Sigmoid colon (tissue), 7 donors: ENCODE data around the gene NCAM2. TPM values are rescaled to one million over a fixed set of nuclear protein-coding genes. Genes with fewer than 3 reads are reported as not detected.

Experiments
- DNase-seq: peaks from one replicate; pipeline ENCODE4 v3.0.0-alpha.2; 2019
- H3K27ac ChIP-seq, 4 donors: fragments of 200-600 bp; sonication (generic); one replicate each; pipeline ENCODE4 v1.5.1; 2016 to 2019; ENCODE audit warnings: mild to moderate bottlenecking in 1 of 4
- H3K27me3 ChIP-seq, 3 donors: fragments of 200-600 bp; sonication (generic); one replicate each; pipeline ENCODE4 v1.5.1; 2019; ENCODE audit warnings: mild to moderate bottlenecking in 1 of 3
- H3K36me3 ChIP-seq, 4 donors: fragments of 200-600 bp; sonication (generic); one replicate each; pipeline ENCODE4 v1.5.1; 2016 to 2019
- H3K4me1 ChIP-seq, 4 donors: fragments of 200-600 bp; sonication (generic); one replicate each; pipeline ENCODE4 v1.5.1; 2017 to 2019
- H3K4me3 ChIP-seq, 4 donors: fragments of 200-600 bp; sonication (generic); one replicate each; pipeline ENCODE4 v1.5.1; 2017 to 2019; ENCODE audit warnings: mild to moderate bottlenecking in 2 of 4, moderate library complexity in 1 of 4
- H3K9me3 ChIP-seq, 4 donors: fragments of 200-600 bp in 3 of 4; sonication (generic) in 3 of 4; one replicate each; pipeline versions ENCODE4 v1.5.1 to v1.6.1; 2013 to 2019
- CTCF ChIP-seq, 4 experiments: fragments of 450-650 bp in 3 of 4; fragments of 200-600 bp in 1 of 4; IDR thresholded peaks; one replicate each; pipeline ENCODE4 v1.5.1; 2016 to 2019; ENCODE audit warnings: antibody characterized with exemption in 4 of 4, mild to moderate bottlenecking in 3 of 4, moderate library complexity in 2 of 4
- EP300 ChIP-seq, 4 donors: sonication (generic); formaldehyde crosslinking; IDR thresholded peaks; one replicate each; pipeline ENCODE4 v1.6.1; 2017; ENCODE audit warnings: antibody characterized with exemption in 4 of 4
- POLR2A ChIP-seq, 2 donors: fragments of 450-650 bp; IDR thresholded peaks; one replicate each; pipeline ENCODE4 v1.6.1; 2016; ENCODE audit warnings: antibody characterized with exemption in 2 of 2, mild to moderate bottlenecking in 2 of 2, moderate library complexity in 2 of 2
- POLR2AphosphoS5 ChIP-seq, 4 donors: sonication (generic); formaldehyde crosslinking; IDR thresholded peaks; one replicate each; pipeline ENCODE4 v1.6.1; 2017; ENCODE audit warnings: antibody characterized with exemption in 4 of 4
- WGBS, 2 donors: extraction: QIAGEN DNeasy Blood & Tissue Kit; methylation state at CpG; one replicate each; pipeline ENCODE4 v1.1.7; 2013; 5-methylcytosine and 5-hydroxymethylcytosine counted together
- intact Hi-C: fragments of 100-400 bp; cut with DNase I; formaldehyde crosslinking; loops from one replicate; pipeline ENCODE4 v1.15.1; 2023
- polyA plus RNA-seq, 3 donors: library from polyadenylated mRNA; stranded (reverse); fragments of 200-250 nt; gene quantifications; one replicate each; pipeline ENCODE4 v1.2.3, GENCODE V29; 2013
- total RNA-seq, 4 donors: library from RNA; depleted of rRNA; stranded (reverse); fragments of >200 nt; gene quantifications; one replicate each; pipeline ENCODE4 v1.1.0, GENCODE V29; 2016
- donor health status: healthy with polysubstance abuse.
- donor health status: Bipolar disorder and iron deficiency.
- donor health status: healthy.

Gene NCAM2
- total and polyA plus RNA-seq, 7 donors: under 0.01 to 17.1 (median 6.7) TPM; not detected in 1

GRCh38 chr21:21384977-21385376 lies 386.8 kb downstream of the NCAM2 start:
- 91 to 94% methylated on average over 3 of the region's 3 CpGs for WGBS, 2 donors
- no peak overlapping the region for H3K27ac ChIP-seq
- intact Hi-C loops: no loop called here
- no peaks in the 10 kb centered on the region for H3K36me3 ChIP-seq
- no peak overlapping the region for H3K4me3 ChIP-seq
- TF ChIP-seq CTCF (IDR thresholded peaks at IDR 0.05): no peak
- no peak for TF ChIP-seq POLR2AphosphoS5 (IDR thresholded peaks at IDR 0.05)
- TF ChIP-seq POLR2A (IDR thresholded peaks at IDR 0.05): no peak
- no peak for TF ChIP-seq EP300 (IDR thresholded peaks at IDR 0.05)
- no peaks in the 10 kb centered on the region for H3K27me3 ChIP-seq
- no peaks in the 10 kb centered on the region for H3K9me3 ChIP-seq
- DNase-seq: no peak
- H3K4me1 ChIP-seq: no peaks in the 10 kb centered on the region

GRCh38 chr21:21385404-21385803 lies 387.2 kb downstream of the NCAM2 start:
- no peaks in the 10 kb centered on the region for H3K36me3 ChIP-seq
- intact Hi-C loops: no loop called here
- H3K27me3 ChIP-seq: no peaks in the 10 kb centered on the region
- H3K9me3 ChIP-seq: no peaks in the 10 kb centered on the region
- no peak overlapping the region for H3K27ac ChIP-seq
- no peak overlapping the region for H3K4me3 ChIP-seq
- DNase-seq: no peak
- no peaks in the 10 kb centered on the region for H3K4me1 ChIP-seq
- WGBS, 2 donors: 76 to 84% methylated on average over 3 of the region's 3 CpGs
- no peak for TF ChIP-seq POLR2AphosphoS5 (IDR thresholded peaks at IDR 0.05)
- no peak for TF ChIP-seq EP300 (IDR thresholded peaks at IDR 0.05)
- TF ChIP-seq CTCF (IDR thresholded peaks at IDR 0.05): no peak
- TF ChIP-seq POLR2A (IDR thresholded peaks at IDR 0.05): no peak

GRCh38 chr21:21387916-21388315 lies 389.7 kb downstream of the NCAM2 start:
- no peaks in the 10 kb centered on the region for H3K36me3 ChIP-seq
- no peaks in the 10 kb centered on the region for H3K4me1 ChIP-seq
- no peaks in the 10 kb centered on the region for H3K9me3 ChIP-seq
- H3K27ac ChIP-seq: no peak overlapping the region
- WGBS, 2 donors: 61 to 68% methylated on average over 3 of the region's 3 CpGs
- intact Hi-C loops: no loop called here
- H3K4me3 ChIP-seq: no peak overlapping the region
- TF ChIP-seq EP300 (IDR thresholded peaks at IDR 0.05) (no peak), POLR2A (IDR thresholded peaks at IDR 0.05) (no peak), POLR2AphosphoS5 (IDR thresholded peaks at IDR 0.05) (no peak), CTCF (IDR thresholded peaks at IDR 0.05) (no peak)
- H3K27me3 ChIP-seq: no peaks in the 10 kb centered on the region
- DNase-seq: no peak

GRCh38 chr21:21394064-21394463 lies 395.9 kb downstream of the NCAM2 start:
- intact Hi-C loops: no loop called here
- no peaks in the 10 kb centered on the region for H3K27me3 ChIP-seq
- no peak for TF ChIP-seq POLR2A (IDR thresholded peaks at IDR 0.05)
- no peak for TF ChIP-seq POLR2AphosphoS5 (IDR thresholded peaks at IDR 0.05)
- no peak for TF ChIP-seq CTCF (IDR thresholded peaks at IDR 0.05)
- TF ChIP-seq EP300 (IDR thresholded peaks at IDR 0.05): no peak
- no peak overlapping the region for H3K4me3 ChIP-seq
- no peaks in the 10 kb centered on the region for H3K36me3 ChIP-seq
- H3K4me1 ChIP-seq: no peaks in the 10 kb centered on the region
- peaks cover 0 to 6% (median under 1%) of the 10 kb centered on the region in 4 donors for H3K9me3 ChIP-seq
- DNase-seq: no peak
- H3K27ac ChIP-seq: no peak overlapping the region

- Histone ChIP-seq H3K36me3 (no peaks in the 10 kb centered on the region), H3K27ac (no peak overlapping the region), H3K9me3 (peaks cover 0 to 6% (median under 1%) of the 10 kb centered on the region in 4 donors), H3K4me3 (no peak overlapping the region), H3K4me1 (no peaks in the 10 kb centered on the region), H3K27me3 (no peaks in the 10 kb centered on the region)
- TF ChIP-seq EP300 (IDR thresholded peaks at IDR 0.05): no peak
- TF ChIP-seq CTCF (IDR thresholded peaks at IDR 0.05): no peak
- no peak for TF ChIP-seq POLR2AphosphoS5 (IDR thresholded peaks at IDR 0.05)
- TF ChIP-seq POLR2A (IDR thresholded peaks at IDR 0.05): no peak
- intact Hi-C loops: no loop called here
- WGBS, 2 donors: 81 to 93% methylated on average over 4 of the region's 4 CpGs
- no peak for DNase-seq
Measured at GRCh38 chr21:21396424-21396823, 398.2 kb downstream of the NCAM2 start.
